Left forelimb (tissue), 1 donor: Measurements from ENCODE around the gene FREM1.

Experiments used
- DNase-seq: peaks from one replicate; pipeline ENCODE4 v3.0.0-alpha.2; 2018; ENCODE audit warnings: low spot score

FREM1 gene

DNA sequence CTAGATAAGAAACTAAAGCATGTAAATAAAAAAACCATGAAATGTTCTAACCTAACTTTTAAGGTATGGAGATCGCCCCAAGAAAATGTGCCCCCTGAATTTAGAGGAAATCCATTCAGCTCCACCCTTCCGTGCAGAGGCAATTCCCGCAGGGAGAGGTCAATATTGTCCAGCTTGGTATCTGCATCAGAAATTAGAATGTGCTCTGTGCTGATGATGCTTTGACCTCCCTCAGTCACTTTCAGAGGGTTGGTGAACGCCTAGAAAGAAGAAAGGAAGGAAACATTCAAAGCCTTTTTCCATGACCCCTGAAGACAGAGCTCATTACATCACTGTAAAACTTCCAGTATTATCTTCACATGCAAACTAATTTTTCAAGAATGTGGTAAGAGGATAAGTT lies 91.0 kb downstream of the FREM1 start:
- no peak for DNase-seq

DNA sequence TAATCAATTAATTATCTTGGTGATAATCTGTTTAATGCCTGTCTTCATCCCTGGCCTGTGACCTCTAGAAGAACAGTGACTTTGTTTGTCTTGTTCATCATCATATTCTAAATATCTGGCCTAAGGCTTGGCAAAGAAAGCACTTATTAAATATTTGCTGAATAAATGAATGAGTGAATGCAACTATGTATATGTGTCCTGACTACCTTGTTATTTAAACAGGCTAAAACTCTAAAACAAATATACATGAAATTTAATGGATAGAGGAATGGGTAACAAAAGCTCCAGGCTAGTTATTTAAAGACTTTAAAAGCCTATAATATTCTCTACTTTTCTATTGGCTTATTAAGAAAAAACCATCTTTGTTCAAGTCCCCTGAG lies 96.0 kb downstream of the FREM1 start:
- DNase-seq = no peak

DNA sequence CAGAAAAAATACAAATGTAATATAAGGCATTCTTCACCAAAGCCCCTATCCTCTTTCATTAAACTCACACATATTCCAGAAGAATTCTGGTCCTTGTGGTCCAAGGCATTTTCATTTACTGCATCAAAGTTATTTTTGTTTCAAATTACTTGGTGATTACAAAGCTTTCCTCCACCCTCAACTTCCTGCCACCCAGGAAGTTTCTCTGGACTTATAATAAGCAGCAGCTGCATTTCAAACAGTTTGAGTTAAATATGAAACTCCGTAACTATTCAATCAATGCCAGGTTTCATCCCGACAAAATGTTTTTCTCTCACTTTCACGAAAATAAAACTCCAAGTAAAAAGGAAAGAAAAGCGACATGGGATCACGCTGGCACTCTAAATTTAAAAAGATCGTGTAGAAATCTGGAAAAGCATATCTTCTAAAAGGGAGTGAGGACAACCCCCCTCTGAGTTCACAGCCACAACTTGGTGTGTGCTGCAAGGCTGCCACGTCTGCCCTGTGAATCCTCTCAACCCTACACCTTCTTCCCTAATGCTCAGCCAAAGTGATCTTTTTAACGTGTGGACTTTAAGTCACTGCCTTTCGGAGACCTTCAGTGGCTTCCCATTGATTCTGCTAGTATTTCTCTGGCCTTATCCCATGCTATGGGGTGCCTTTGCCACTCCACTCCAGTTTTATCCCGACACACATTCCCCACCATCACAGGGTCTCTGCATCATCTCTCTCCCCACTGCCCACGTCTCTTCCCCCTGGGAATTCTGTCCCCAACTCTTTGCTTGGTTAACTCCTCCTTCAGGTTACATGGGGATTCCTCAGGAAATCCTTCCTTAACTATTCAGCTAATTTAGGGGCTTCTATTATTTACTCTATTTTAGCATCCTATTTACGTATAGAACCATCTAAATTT lies 96.6 kb downstream of the FREM1 start:
- DNase-seq = no peak

DNA sequence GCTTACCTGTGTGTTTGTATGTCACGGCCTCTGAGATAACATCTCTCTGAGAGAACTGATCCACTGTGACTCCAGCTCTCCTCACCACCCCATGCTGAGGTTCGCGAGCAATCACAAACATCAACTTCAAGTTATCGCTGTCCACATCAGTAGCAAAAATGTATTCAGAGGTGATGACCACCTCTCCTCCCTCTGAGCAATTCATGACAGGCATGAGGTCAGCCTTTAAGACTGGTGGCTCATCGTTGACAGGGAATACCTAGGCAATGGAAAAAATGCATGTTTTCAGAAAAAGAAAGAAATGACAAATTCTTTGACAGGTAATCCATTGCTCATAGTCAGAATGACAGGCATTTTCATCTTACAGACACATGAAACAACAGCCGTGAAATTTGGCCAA lies 97.4 kb downstream of the FREM1 start:
- DNase-seq = no peak

DNA sequence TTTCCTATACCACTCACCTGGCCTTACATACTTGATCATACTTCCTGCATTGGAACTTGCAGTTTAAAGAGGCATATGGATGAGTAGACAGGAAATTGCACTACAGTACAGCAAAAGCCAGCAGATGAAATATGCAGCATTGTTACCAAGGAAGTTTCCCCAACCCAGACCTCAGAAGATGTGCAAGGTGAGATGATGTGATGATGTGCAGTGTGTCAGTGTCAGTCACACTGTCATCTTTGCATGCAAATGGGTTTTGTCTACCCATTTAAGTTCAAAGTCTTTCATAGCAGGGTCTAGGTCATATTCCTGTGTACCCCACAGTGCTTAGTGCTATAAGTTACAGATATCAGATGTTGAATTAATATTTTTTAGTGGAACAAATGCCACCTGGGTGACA lies 98.4 kb downstream of the FREM1 start:
- no peak for DNase-seq

DNA sequence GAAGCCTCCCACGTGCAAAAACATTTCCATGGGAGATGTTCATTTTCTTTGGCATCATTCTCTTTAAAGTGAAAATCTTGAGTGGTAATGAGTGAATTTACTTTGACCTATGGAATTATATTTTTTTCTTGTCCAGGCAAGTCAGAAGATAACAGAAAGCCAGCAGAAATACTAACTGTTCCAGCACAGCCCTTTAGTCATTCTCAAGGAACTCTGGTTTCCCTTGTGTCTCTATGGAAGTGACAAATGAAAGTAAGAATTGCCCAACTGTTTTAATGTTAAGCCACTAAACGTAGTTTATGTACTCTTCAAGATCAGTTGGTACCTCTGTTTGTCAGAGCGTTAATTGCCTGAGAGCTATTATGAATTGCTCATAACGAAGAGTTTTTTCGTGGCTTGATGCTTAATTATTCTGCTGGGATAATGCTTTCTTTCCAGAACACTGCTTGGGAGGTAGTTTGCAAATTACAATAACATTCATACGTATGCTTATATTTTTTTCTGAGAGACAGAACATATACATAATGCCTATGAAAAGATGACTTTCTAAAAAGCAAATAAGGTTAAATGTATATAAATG lies 103.2 kb downstream of the FREM1 start:
- DNase-seq = no peak

DNA sequence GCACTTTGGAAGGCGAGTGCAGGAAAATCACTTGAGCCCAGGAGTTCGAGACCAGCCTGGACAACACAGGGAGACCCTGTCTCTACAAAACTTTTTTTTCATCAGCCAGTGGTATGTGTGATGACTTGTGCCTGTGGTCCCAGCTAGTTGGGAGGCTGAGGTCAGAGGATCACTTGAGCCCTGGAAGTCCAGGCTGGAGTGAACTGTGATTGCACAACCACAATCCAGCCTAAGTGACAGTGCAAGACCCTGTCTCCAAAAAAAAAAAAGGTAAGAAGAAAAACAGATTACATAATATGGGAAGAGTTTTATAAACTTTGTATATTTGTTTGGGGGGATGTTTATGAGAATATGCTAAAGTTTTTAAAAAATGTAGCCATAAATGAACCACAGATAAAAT lies 111.2 kb downstream of the FREM1 start:
- DNase-seq = no peak

DNA sequence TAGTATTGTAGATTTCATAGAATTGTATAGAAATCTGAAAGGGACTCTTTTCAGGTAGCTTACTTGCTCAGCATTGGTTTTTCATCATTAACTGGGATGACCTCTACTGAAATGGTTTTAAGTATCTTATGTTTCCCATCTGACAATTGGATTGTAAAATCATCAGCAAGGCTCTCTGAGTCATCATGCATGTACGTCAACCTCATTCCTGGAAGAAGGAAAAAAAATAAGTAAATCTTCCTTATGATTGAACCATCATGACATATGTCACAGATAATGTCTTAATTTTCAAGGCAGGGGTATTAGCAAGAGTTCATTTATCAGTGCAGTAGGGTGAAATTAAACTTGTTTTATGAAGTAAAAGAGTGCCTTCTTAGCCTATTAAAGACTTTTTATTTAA lies 112.8 kb downstream of the FREM1 start:
- DNase-seq = no peak

DNA sequence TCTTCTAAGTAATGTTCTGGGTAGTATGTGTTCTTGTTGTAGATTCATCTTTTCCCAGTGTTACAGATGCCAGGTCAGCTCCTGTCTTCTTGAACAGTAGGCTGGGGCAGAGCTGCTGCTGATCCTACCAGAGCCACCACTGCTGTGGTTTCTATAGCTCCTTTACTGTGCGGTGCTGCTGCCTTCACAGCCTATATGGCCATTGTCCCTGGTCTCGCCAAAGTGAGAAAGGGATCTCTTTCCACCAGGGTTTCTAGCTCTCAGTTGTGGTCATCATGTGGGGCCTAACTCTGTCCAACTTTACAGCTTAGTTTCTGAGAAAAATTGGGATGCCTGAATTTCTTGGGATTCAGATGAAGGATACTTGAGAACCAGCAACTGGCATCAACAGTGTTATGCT lies 116.8 kb downstream of the FREM1 start:
- no peak for DNase-seq

DNA sequence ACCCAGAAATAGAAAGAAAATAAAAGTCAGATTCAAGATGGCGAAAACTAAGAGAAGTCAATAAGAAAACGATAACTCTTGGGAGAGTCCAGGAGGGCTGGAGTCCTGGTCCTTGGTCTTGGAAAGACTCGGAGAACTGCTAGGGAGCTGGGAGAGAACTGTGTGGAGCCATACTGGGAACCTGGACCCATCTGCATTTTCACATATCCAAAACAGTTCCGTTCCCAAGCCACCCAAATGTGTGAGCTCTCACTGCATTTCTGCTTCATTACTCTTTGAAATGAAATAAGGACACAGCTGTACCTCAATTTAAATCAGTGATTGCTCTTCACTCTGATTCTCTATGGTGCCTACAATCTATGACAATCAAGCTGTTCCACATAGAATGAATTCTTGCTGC lies 119.6 kb downstream of the FREM1 start:
- no peak for DNase-seq

DNA sequence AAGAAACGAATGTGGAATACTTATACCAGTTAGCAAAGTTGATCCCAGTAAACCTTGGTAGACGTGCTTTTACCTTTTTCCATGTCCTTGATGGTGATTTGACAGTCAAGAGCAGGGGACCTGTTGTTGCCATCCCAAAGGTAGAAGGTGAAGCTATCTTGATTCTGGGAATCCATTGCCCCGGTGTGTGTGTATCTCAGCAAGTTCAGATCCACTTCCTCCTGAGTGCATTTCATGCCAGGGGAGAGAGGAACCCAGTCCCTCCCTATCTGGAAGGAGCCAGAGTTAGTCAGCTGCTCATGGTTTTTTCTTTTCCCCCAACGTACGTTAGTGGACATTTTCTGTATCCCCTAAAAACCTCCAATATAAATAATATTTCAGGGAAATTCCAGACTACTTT lies 121.4 kb downstream of the FREM1 start:
- no peak for DNase-seq

DNA sequence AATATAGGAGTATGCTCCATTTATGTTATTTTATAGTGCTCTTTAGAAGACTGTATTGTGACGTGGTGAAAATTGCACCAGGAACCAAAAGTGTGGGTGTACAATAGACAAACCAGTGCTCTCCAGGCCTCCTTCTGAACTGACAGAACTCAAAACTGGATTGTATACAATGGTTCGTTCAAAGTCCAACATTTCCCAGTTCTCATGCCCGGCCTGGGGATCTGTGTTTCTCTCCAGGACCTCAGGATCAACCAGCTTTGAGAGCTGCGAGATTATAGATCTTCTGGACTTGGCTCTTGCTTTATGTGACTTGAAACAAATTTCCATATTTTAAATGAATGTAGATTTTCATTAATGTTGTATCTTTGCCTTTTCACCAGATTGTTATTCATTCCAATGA lies 126.9 kb downstream of the FREM1 start:
- no peak for DNase-seq

DNA sequence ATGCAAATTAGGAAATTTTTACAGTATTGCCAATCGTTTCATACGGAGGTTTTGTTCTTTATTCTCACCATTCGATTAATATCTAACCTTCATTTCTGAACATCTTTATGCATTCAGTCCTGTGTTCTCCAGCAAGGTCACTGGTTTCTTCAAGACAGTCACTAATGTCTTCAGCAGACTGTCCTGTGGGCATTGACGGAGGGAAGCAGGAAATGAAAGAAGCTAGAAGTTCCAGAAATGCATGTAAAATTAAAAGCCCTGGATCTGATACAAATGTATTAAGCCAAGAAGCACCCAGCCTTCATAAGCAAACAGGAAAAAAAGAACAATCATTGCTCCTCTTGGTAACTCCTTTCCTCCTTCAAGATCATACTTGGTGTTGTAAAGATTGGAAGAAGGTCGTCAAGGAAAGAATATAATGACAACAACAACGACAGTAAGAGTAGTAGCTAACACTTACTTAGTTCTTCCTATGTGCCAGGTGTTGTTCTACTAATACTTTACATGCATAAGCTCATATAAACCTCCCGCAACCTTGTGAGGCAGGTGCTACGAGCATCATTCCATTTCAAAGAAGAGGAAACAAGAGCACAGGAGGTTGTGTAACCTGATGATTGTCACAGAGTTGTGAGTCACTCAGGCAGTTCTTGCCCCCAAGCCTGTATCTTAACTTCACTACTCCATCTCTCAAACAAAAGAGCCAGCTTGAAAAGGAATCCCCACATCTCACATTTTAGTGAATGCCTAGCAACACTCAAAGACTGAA lies 127.8 kb downstream of the FREM1 start:
- no peak for DNase-seq

DNA sequence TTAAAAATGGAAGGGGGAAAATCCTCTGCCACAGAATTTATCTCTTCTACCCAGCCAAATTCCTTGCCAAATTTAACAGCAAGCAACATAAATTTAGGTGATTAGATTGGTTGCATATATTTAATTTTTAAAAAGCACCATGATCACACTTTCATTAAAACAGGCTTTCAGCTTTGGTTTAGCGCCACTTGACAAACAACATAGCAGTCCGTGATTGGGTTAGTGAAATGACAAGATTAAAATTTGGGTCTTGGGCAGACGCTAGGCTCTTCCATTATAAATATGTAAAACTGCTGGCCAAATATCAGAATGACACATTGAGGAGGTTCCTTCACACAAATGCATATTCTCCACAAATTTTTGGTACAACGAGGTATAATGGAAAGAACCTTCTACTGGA lies 129.5 kb downstream of the FREM1 start:
- no peak for DNase-seq

DNA sequence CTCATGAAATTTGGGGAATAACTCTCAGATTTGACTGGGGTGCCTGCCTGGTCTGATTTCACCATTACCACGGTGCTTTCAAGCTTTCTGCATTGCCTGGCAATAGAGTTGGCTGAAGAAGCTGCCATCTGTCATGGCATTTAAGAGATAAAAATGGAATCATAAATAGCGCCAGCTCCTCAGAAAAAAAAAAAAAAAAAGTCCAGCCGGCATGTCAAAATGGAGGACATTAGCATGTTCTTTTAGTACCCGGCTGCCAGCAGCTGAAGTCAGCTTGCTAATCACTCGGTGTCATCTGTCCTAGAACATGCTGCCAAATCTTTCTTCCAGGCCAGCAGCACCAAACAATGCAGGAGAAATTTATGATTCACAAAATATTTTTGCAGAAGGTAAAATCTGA lies 130.0 kb downstream of the FREM1 start:
- DNase-seq = no peak

DNA sequence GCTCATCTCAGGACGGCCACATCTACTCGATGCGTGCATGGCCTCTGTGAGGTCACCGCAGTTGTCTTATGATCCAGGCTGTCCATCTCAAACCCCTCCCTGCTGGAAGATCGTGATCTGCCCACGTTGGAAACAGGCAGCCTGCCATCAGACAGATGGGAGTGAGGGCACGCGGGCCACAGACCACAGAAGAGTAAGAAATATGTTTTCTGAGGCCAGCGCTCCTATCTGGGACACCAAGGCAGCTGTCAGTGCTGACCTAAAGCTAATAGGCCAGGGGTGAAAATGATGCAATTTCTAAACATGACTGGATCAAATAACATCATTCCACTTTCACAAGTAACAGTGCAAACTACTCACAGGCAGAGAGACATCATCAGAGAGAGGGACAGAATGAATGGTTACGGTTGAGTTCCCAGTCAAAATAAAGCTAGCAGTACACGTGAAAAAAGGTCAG lies 130.6 kb downstream of the FREM1 start:
- DNase-seq = no peak

DNA sequence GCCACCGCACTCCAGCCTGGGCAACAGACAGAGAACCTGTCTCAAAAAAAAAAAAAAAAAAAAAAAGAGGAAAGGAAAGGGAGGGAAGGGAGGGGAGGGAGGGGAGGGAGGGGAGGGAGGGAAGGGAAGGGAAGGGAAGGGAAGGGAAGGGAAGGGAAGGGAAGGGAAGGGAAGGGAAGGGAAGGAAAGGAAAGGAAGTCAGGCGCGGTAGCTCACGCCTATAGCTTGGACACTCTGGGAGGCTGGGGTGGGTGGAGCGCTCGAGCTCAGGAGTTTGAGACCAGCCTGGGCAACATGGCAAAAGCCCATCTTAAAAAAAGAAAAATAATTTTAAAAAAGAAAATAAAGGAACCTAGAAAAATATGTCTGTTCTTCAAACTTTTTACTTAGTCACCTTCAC lies 131.7 kb downstream of the FREM1 start:
- DNase-seq = no peak

DNA sequence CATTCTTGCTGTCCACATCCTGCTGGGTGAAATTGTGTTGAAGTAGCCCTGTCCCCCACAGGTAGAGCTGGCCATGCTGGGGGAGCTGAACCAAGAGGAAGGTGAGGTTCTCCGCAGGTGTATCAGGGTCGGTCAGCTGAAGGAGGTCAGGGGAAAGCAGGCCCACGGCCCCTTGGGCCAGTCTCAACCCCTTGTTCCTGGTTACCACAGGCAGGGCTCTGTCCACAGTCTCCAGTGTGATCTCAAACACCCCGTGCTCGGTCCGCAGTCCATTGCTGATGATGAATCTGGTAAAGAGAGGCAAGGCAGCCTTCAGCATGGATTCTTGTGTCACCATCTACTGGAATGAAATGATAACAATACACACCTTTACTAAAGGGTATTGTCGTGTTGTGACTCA lies 134.3 kb downstream of the FREM1 start:
- no peak for DNase-seq

DNA sequence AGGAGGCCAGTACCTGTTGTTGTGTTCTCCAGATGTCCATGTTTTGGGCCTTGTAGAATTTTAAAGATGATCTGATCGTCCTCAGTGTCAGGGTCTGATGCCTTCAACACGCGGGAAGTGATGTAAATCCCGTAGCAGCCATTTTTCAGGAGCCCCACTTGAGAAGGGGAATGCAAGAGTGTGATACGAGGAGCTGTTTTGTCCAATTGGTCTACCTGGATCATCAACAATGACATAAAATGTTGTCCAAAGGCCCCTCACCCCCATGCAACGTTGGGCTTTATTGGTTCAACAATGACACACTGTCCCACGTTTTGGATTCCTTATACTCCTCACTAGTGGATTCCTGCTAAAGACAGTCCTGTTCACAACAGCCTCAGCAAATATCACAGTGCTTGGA lies 139.6 kb downstream of the FREM1 start:
- no peak for DNase-seq

DNA sequence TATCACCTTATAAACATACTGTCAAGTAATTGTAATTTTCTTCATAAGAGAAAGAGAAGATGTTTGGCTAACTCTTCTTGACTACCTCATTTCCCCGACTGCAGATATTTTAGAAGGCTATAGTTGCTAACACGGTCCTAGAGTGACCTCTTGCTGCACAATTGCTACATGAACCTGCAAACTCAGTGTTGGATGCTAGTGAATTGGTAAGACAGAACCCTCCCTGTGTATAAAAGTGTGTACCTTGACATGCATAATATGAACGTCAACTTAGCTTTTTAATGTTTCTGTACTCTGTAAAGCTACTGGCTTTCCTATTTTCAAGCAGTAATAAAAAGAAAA lies 141.0 kb downstream of the FREM1 start:
- DNase-seq = no peak

DNA sequence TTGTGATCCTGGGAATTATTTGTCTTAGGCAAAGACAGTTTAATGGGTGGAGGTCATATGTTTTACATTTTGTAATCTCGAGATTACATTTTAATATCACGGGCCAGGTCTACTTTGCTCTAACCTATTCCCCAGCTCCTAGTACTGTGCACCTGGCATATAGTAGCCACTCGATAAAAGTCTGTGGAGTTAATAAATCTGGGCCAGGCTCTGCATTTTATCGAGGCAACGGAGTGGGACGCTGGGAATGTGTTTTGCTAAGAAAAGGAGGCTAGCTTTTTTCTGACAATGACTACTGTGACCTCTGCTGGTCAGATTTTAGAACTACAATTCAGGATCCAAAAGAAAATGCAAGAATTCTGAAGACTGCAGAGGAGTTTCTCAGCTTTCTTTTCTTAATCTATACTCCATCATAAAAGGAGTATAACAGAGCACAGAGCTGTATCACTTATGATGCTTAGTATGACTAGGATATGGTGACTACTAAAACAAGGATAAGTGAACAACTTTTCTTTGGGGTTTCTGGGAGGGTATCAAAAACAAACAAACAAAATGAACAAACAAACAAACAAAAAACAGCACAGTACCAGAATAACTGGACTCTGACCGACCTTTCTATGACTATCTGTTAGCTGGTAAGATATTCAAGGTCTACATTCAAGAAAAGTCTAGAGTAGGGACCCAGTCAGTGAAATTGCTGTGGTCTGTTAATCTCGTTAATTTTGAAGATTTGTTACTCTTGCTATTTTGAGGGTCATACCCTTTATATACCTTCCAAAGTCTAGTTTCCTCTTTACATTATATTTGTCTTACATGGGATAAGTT lies 141.6 kb downstream of the FREM1 start:
- no peak for DNase-seq

DNA sequence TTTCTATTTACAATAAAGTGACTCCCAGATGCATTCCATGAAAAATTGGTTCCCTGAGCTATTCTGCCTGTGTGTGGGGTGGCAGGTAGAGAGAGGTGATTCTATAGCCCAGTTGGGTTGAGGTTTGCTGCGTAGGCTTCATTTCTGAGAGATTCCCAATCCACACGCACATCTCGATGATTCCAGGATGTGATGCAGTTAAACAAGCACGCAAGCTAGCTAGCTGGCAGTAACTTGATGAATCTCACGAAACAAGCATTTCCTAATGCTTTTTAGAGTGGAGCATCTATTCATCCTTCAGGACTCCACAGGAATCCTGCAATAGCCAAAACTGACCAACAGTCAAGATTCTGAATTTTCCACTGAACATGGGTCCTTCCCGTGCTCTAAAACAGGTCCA lies 143.9 kb downstream of the FREM1 start:
- DNase-seq = no peak
